PFSK-1 (cell line): ENCODE results near the gene AKAP6.

Experiments
- POLR2AphosphoS5 ChIP-seq: IDR thresholded peaks from 2 replicates; pipeline ENCODE4 v1.6.1; 2012; ENCODE audit warnings: low read depth, mild to moderate bottlenecking, control low read depth, low read length, moderate library complexity
- TF ChIP-seq, protein P1 (sequence below), 2 experiments: IDR thresholded peaks; 2 replicates each; pipeline versions ENCODE4 v1.6.1 to v1.8.0; 2011 to 2012; ENCODE audit warnings: low read depth in 2 of 2, low read length in 2 of 2, control low read depth in 1 of 2, inconsistent platforms in 1 of 2, mild to moderate bottlenecking in 1 of 2, moderate library complexity in 1 of 2; ENCODE audit not compliant: insufficient read depth in 1 of 2

DNA sequence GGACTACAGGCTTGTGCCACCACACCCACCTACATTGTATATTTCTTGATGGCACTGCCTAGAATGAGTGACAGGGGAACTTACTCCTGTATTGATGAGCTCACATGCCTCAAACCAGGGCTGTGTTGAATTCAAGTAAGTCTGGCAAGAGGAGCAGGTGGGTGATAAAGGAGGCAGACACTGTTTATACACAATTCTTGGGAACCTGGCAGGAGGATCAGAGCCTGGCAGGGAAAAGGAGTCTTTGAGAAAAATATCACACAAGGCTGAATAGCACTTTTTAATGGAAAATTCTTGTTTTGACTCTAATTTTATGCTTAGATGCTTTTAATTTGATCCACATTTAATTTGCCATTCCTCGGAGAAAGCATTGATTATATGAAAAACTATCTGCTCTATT, 316.5 kb downstream of the AKAP6 start:
- TF ChIP-seq POLR2AphosphoS5 = no peak
- TF ChIP-seq, protein P1, sequence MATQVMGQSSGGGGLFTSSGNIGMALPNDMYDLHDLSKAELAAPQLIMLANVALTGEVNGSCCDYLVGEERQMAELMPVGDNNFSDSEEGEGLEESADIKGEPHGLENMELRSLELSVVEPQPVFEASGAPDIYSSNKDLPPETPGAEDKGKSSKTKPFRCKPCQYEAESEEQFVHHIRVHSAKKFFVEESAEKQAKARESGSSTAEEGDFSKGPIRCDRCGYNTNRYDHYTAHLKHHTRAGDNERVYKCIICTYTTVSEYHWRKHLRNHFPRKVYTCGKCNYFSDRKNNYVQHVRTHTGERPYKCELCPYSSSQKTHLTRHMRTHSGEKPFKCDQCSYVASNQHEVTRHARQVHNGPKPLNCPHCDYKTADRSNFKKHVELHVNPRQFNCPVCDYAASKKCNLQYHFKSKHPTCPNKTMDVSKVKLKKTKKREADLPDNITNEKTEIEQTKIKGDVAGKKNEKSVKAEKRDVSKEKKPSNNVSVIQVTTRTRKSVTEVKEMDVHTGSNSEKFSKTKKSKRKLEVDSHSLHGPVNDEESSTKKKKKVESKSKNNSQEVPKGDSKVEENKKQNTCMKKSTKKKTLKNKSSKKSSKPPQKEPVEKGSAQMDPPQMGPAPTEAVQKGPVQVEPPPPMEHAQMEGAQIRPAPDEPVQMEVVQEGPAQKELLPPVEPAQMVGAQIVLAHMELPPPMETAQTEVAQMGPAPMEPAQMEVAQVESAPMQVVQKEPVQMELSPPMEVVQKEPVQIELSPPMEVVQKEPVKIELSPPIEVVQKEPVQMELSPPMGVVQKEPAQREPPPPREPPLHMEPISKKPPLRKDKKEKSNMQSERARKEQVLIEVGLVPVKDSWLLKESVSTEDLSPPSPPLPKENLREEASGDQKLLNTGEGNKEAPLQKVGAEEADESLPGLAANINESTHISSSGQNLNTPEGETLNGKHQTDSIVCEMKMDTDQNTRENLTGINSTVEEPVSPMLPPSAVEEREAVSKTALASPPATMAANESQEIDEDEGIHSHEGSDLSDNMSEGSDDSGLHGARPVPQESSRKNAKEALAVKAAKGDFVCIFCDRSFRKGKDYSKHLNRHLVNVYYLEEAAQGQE (IDR thresholded peaks at IDR 0.05; ENCODE audit: insufficient read depth in 1 of 2, low read depth in 2 of 2, low read length in 2 of 2) = no peak
